Lower leg skin (tissue), 4 donors: Measurements from ENCODE around the gene NUP214. TPM values are rescaled to one million over a fixed set of nuclear protein-coding genes. Genes with fewer than 3 reads are reported as not detected.
A peak's percentile ranks its signal among the peaks of the same experiment; 100 is the strongest.

Experiments used
- DNase-seq, 2 donors: peaks; one replicate each; pipeline ENCODE4 v3.0.0-alpha.2; 2019; ENCODE audit warnings: low spot score in 2 of 2
- H3K4me3 ChIP-seq: fragments of 200-600 bp; sonication (generic); 2 replicates; pipeline ENCODE4 v1.5.1; 2017; ENCODE audit warnings: mild to moderate bottlenecking, low read depth; ENCODE audit not compliant: poor library complexity, severe bottlenecking
- CTCF ChIP-seq, 3 donors: fragments of 450-650 bp; IDR thresholded peaks; one replicate each; pipeline ENCODE4 v1.5.1; 2016; ENCODE audit warnings: antibody characterized with exemption in 3 of 3, mild to moderate bottlenecking in 3 of 3, moderate library complexity in 2 of 3
- POLR2A ChIP-seq, 2 donors: fragments of 450-650 bp; IDR thresholded peaks; one replicate each; pipeline ENCODE4 v1.6.1; 2016 to 2017; ENCODE audit warnings: antibody characterized with exemption in 2 of 2, mild to moderate bottlenecking in 1 of 2, moderate library complexity in 1 of 2
- WGBS, 2 donors: methylation state at CpG; one replicate each; pipeline ENCODE4 v1.1.5; 2018; 5-methylcytosine and 5-hydroxymethylcytosine counted together
- intact Hi-C: fragments of 100-400 bp; cut with DNase I; formaldehyde crosslinking; loops from one replicate; pipeline ENCODE4 v1.15.0; 2023; ENCODE audit warnings: low total_unique reads
- total RNA-seq, 4 donors: library from RNA; depleted of rRNA; stranded (reverse); fragments of >200 nt; gene quantifications; one replicate each; pipeline ENCODE4 v1.1.0, GENCODE V29; 2016

Gene NUP214
- total RNA-seq, 4 donors from 2014 or later, result 33.8 to 64.4 (median 39.8) TPM

GRCh38 chr9:131282688-131283422 is 157.5 kb downstream of the NUP214 start:
- 5 to 19% methylated on average over 15 to 35 of the region's 61 CpGs for WGBS, 2 donors
- DNase-seq, result peak in 1 of 2 donors; percentile 82
- intact Hi-C loops, result no loop called here

More at GRCh38 chr9:131282688-131283422, 157.5 kb downstream of the NUP214 start:
- no peak for TF ChIP-seq POLR2A (IDR thresholded peaks at IDR 0.05)
- TF ChIP-seq CTCF (IDR thresholded peaks at IDR 0.05), result no peak
- H3K4me3 ChIP-seq, result no peak overlapping the region

Other genes with a start within 250 kb of the NUP214 start
- gene QRFP, start 228.8 kb upstream of the NUP214 start, total RNA-seq, result not detected
- gene FIBCD1, start 186.3 kb upstream of the NUP214 start, total RNA-seq, result under 1 TPM in 2 of 4 donors, not detected in 2; 0.17 to 0.42 TPM
- 10 to 100 TPM in 3 of 4 donors, 1 to 10 TPM in 1; 9.1 to 23.0 (median 11.2) TPM for gene LAMC3, start 116.4 kb upstream of the NUP214 start, total RNA-seq
- gene AIF1L, start 29.1 kb upstream of the NUP214 start, total RNA-seq, result 10 to 100 TPM; 17.2 to 33.0 (median 20.7) TPM
- gene FAM78A, start 150.9 kb downstream of the NUP214 start, total RNA-seq, result 1 to 10 TPM in 2 of 4 donors, under 1 TPM in 2; 0.55 to 1.7 (median 1.2) TPM
- 1 to 10 TPM in 2 of 4 donors, under 1 TPM in 1, not detected in 1; 0.27 to 2.6 (median 1.1) TPM for gene PLPP7, start 164.1 kb downstream of the NUP214 start, total RNA-seq